ENCODE data around the gene SLC25A22. TPM values are rescaled to one million over a fixed set of nuclear protein-coding genes. Genes with fewer than 3 reads are reported as not detected.

The SLC25A22 gene
- total and polyA plus RNA-seq, 9 donors: 0.42 to 23.3 (median 15.5) TPM

DNA sequence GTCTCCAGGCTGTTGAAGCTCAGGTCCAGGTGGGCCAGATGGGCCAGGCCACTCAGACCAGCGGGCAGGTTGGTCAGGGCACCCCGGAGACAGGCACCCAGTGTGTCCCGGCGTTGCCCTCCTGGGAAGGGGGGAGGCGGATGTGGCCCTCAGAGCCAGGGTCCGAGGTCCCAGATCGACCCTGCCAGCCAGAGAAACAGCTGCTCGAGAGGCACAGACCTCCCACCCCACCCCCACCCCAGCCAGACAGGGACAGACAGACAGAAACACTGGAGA is 5.3 kb upstream of the SLC25A22 start:
- intact Hi-C loops (cut with DNase I): no loop called here
- Histone ChIP-seq H3K4me3 (no peak overlapping the region), H3K27ac (no peak overlapping the region), H3K27me3 (no peaks in the 10 kb centered on the region), H3K9me3 (no peaks in the 10 kb centered on the region), H3K36me3 (no peaks in the 10 kb centered on the region), H3K4me1 (ENCODE audit: insufficient read depth) (peaks cover 9% of the 10 kb centered on the region)
- no peak for DNase-seq
- WGBS, 3 donors: 81 to 83% (median 82%) methylated on average over 8 of the region's 8 CpGs
- TF ChIP-seq EP300 (IDR thresholded peaks at IDR 0.05) (no peak), POLR2A (IDR thresholded peaks at IDR 0.05) (no peak)
- TF ChIP-seq, protein P1, sequence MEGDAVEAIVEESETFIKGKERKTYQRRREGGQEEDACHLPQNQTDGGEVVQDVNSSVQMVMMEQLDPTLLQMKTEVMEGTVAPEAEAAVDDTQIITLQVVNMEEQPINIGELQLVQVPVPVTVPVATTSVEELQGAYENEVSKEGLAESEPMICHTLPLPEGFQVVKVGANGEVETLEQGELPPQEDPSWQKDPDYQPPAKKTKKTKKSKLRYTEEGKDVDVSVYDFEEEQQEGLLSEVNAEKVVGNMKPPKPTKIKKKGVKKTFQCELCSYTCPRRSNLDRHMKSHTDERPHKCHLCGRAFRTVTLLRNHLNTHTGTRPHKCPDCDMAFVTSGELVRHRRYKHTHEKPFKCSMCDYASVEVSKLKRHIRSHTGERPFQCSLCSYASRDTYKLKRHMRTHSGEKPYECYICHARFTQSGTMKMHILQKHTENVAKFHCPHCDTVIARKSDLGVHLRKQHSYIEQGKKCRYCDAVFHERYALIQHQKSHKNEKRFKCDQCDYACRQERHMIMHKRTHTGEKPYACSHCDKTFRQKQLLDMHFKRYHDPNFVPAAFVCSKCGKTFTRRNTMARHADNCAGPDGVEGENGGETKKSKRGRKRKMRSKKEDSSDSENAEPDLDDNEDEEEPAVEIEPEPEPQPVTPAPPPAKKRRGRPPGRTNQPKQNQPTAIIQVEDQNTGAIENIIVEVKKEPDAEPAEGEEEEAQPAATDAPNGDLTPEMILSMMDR (IDR thresholded peaks at IDR 0.05): no peak

DNA sequence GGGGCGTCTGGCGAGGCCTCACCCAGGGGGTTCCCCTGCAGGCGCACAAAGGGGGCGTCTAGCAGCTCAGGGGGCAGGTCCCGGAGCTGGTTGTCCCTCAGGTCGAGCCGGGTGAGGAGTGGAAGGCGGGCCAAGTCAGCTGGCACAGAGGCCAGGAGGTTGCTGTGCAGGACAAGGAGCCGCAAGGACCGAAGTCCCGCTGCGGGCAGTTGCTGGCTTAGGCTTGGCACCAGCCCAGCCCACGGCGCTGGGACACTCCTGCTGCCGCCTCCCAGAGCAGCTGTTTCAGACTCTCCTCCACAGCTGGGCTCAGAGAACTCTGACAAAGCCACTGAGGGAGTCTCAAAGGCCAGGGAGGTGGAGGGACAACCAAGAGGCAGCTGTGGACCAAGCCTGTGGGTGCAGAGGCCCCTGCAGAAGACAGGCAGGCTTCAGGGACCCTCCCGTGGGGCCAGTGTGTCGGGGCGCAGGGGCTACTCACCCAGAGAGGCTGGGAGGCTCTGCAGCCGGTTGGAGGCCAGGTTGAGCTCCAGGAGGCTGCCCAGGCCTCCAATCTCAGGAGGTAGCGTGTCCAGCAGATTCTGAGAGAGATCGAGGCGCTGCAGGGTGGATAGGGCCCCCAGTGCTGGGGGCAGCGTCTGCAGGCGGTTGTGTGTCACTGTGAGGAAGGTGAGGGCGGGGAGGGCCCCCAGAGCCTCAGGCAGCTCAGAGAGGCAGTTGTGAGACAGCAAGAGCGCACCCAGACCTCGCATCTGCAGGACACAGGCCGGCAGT is 4.8 kb upstream of the SLC25A22 start:
- DNase-seq: no peak
- TF ChIP-seq, protein P1 (IDR thresholded peaks at IDR 0.05): no peak
- TF ChIP-seq POLR2A (IDR thresholded peaks at IDR 0.05) (no peak), EP300 (IDR thresholded peaks at IDR 0.05) (no peak)
- H3K27me3 ChIP-seq: no peaks in the 10 kb centered on the region
- intact Hi-C loops (cut with DNase I): no loop called here
- no peak overlapping the region for H3K27ac ChIP-seq
- no peaks in the 10 kb centered on the region for H3K9me3 ChIP-seq
- H3K4me1 ChIP-seq (ENCODE audit: insufficient read depth): peaks cover 8% of the 10 kb centered on the region
- 86 to 90% (median 86%) methylated on average over 28 of the region's 28 CpGs for WGBS, 3 donors
- H3K36me3 ChIP-seq: no peaks in the 10 kb centered on the region
- H3K4me3 ChIP-seq: no peak overlapping the region

DNA sequence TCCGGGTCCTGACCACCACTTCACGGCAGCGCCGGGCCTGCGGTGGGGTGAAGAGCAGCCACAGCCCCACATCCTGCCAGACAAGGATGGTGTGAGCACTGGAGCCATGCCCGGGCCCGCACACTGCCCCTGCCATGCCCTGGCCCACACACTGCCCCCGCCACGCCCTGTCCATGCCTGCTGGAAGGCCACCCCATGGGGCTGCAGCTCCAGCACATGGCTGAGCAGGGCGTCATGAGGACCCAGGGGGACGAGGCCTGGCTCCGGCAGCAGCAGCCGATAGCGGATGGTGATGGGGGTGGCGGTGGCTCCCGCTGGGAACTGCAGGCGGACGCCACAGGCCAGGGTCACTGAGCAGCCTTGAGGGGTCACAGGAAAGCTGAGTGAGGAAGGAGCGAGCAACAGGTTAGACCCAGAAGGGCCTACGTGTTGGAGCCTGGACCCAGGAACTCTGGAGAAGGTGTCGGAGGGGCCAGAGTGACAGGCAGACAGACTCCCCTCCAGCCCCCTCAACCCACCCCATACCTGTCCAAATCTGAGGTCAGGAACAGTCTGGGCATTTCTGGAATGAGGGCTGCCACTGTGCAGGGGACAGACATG is 4.0 kb upstream of the SLC25A22 start:
- H3K27ac ChIP-seq: no peak overlapping the region
- DNase-seq: no peak
- 94 to 97% (median 95%) methylated on average over 21 of the region's 21 CpGs for WGBS, 3 donors
- TF ChIP-seq, protein P1 (IDR thresholded peaks at IDR 0.05): no peak
- TF ChIP-seq POLR2A (IDR thresholded peaks at IDR 0.05): no peak
- no peak for TF ChIP-seq EP300 (IDR thresholded peaks at IDR 0.05)
- H3K36me3 ChIP-seq: no peaks in the 10 kb centered on the region
- H3K4me1 ChIP-seq (ENCODE audit: insufficient read depth): peaks cover 8% of the 10 kb centered on the region
- intact Hi-C loops (cut with DNase I): no loop called here
- H3K4me3 ChIP-seq: no peak overlapping the region
- H3K9me3 ChIP-seq: no peaks in the 10 kb centered on the region
- H3K27me3 ChIP-seq: no peaks in the 10 kb centered on the region

DNA sequence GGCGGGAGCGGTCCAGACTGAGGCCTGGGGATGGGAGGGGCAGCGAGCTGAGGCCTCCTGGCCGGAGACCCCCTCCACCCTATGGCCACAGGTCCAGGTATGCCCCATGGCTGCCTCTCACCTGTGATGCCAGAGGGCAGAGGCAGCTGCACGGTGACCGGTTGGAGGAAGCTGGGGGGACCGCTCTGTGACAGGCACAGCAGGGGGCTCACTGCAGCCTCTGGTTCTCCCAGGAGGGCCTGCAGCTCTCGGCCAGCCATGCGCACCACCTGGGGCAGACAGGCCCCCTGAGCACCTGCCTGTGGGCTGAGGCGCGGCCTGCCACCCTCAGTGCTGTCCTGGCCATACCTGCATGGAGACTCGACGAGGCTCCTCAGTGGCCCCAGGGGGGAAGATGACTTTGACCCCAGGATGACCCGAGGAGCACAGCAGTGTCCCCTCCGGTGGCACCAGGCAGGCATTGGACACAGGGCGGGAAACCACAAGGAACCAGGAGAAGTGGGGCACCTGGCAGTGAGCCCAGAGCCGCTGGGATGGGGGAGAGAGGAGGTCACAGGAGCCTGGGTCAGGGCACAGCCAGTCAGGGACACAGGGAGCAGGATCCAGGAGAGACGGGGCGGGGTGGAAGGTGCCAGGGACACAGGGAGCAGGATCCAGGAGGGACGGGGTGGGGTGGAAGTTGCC is 3.2 kb upstream of the SLC25A22 start:
- intact Hi-C loops (cut with DNase I): no loop called here
- WGBS, 3 donors: 88 to 90% (median 90%) methylated on average over 19 to 20 of the region's 20 CpGs
- Histone ChIP-seq H3K9me3 (no peaks in the 10 kb centered on the region), H3K4me1 (ENCODE audit: insufficient read depth) (peaks cover 13% of the 10 kb centered on the region), H3K27me3 (no peaks in the 10 kb centered on the region), H3K36me3 (no peaks in the 10 kb centered on the region), H3K27ac (no peak overlapping the region), H3K4me3 (no peak overlapping the region)
- DNase-seq: no peak
- no peak for TF ChIP-seq POLR2A (IDR thresholded peaks at IDR 0.05)

DNA sequence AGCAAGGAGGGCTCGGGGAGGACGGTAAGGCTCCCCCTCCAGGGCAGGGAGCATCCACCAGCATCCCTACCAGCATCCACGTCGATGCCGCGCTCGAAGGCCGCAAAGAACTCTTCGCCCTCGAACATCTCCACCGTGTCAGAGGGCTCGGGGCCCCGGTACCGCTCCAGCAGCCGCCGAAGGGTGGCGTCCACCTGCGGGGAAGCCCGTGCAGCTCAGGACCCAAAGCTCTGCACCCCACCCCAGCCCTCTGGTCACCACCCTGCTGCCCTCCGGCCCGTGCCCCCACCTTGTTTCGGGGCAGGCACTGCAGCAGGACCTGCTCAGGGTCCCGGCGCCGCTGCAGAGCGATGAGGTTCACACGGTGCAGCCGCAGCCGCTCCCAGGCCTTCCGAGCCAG is 2.4 kb upstream of the SLC25A22 start:
- Histone ChIP-seq H3K27me3 (no peaks in the 10 kb centered on the region), H3K9me3 (no peaks in the 10 kb centered on the region), H3K4me3 (no peak overlapping the region), H3K4me1 (ENCODE audit: insufficient read depth) (peaks cover 14% of the 10 kb centered on the region), H3K27ac (no peak overlapping the region), H3K36me3 (no peaks in the 10 kb centered on the region)
- WGBS, 3 donors: 90 to 91% (median 90%) methylated on average over 30 of the region's 30 CpGs
- TF ChIP-seq EP300 (IDR thresholded peaks at IDR 0.05) (no peak), POLR2A (IDR thresholded peaks at IDR 0.05) (no peak)
- TF ChIP-seq, protein P1 (IDR thresholded peaks at IDR 0.05): no peak
- no peak for DNase-seq
- intact Hi-C loops (cut with DNase I): no loop called here
